Kidney capillary endothelial cell (primary cell): Measurements from ENCODE around the gene SLTM.
"Not testable (repeated sequence)": the region's sequence is repeated elsewhere in the genome, so short reads cannot be mapped to it uniquely, and the experiment has no call there.

Experiments
- DNase-seq: peaks from one replicate; pipeline ENCODE4 v3.0.0-alpha.2; 2018; ENCODE audit warnings: low spot score

SLTM gene

DNA sequence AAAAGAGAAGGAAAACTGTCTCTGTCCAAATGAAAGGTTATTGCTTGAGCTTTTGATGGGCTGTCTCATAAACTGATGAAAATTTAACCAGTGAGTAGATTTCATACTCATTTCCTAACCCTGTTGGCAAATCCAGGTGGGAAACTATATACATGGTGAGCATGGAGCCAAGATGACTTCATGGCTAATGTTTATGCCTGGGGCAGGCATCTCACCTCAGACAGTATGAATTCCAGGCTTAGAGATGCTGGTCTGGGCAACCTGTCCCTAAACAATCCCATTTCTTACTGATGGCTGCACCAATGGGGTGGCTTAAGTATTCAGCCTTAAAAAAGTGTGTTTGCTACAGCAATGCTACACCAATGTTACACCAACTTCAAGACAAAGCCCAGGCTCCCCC lies 58.1 kb downstream of the SLTM start:
- no peak for DNase-seq

DNA sequence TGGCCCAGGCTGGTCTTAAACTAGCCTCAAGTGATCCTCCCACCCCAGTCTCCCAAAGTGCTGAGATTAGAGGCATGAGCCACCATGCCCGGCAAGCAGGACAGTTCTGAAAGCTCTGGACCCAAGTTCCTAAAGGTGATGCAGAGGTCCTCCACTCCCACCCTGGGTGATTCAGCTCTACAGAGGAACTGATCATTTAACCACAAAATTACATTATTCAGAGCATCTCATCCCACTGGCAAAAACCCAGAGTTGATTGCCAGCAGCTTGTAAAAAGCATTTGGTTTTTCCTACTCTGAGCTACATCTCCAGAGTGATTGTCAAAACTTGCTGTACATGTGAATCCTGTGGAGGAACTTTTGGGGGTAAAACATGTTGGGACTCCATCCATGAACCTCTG lies 60.2 kb downstream of the SLTM start:
- DNase-seq, result no peak

DNA sequence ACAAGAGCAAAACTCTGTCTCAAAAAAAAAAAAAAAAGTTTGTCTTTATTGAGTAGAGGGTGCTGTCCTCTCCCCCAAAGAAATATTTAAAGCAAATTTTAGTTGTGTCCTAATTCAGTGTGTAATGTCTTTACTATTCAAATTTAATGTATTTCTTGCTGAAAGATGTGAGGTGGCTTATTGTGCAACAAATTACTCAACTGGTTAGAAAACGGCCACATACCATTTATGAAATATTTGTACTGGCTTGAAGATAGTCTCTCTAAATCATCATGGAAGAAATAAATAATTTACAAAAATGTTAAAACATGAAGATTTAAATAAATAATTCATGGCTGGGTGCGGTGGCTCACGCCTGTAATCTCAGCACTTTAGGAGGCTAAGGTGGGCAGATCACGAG lies 63.0 kb downstream of the SLTM start:
- no peak for DNase-seq

DNA sequence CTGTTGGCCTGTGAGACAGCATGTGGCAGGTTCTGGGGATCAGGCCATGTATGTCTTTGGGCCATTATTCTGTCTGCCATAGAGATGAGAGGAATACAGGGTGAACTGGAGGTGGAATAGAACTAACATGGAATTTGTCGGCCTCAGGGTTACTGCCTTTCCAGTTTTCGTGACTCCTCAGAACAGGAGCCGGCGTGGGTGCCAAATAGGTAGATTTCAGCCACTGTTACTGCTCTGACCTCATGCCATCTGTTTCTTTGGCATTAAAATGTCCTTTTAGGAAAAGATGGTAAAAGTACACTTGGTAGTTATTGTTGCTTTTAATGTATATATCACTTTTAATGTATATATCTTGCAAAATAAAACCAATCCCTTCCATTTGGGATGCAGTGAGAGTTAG lies 65.6 kb downstream of the SLTM start:
- no peak for DNase-seq

DNA sequence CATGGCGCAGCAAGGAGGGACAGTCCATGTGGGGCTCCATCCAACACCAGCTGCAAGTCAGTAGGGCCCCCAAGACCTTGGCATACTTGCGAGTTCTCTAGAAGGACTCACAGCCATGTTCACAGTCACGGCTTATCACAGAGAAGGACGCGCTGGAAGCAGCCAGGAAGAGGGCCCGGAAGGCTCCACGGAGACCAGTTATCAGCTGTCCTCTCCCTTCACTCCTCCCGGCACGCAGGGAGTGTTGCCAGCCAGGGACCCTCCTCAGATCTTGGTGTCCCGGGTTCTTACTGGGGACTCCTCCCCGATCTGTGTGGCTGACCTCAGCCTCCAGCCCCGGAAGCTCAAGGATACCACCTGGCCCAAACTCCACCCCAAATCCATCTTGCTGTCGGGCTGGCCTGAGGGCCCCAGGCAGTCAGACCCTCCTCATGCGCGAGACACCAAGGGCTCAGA lies 68.0 kb downstream of the SLTM start:
- DNase-seq, result no peak

DNA sequence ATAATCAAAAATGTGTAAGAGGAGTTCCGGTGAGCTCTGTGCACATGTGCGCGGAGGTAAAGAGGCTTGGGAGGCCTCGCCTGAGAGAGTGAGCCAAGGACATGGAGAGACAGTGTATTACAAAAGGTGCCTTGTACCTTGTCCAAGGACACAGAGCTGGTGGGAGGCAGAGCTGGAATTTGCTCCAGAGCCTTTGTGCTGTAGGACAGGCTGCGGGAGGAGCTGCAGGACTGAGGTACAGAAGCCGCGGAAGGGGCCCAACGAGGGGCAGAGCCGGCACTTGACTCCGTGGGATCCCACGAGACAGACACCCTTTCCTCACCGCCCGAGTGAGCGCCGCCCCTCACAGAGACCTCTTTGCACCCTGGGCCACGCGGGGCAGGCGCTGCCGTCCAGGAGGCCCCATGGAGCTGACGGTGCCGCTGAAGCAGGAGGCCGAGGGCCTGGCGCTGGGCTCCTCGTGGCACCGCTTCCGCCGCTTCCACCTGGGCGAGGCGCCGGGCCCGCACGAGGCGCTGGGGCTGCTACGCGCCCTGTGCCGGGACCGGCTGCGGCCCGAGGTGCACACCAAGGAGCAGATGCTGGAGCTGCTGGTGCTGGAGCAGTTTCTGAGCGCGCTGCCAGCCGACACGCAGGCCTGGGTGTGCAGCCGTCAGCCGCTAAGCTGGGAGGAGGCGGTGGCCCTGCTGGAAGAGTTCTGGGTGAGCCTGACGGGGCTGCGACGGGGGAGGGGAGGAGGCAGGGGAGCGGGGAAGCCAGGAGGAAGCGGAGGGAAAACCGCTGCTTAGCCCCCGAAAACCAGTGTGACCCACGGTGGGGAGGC lies 68.7 kb downstream of the SLTM start:
- DNase-seq, result no peak

DNA sequence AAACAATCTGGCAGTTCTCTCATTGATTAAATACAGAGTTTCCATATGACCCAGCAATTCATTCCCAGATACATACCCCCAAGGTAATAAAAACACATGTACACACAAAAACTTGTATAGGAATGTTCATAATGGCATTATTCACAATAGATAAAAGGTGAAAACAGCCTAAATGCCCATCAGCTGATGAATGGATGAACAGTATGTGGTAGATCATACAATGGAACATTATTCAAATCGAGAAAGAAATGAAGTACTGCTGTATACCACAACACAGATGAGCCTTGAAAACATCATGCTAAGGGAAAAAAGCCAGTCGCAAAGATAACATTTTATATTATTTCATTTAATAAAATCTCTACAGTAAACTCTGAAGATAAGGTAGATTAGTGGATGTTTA lies 71.2 kb downstream of the SLTM start:
- DNase-seq, result no peak

DNA sequence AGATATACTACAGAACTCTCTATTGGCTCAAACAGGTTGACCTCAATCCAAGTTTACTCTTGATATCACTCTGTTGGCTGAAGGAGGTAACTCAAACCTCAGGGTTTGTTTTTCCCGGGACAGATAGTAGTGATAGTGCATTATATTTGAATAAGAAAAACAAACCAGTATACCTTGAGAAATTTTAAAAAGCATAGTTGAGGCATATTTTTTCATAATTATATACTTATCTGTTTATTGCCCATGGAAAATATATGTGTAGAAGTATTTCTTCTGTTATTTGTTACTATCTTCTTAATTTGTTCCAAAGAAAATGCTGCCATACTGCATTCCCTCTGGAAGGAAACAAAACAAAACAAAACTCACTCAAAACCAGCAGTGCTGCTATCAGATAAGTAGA lies 76.9 kb downstream of the SLTM start:
- DNase-seq, result not testable (repeated sequence)

DNA sequence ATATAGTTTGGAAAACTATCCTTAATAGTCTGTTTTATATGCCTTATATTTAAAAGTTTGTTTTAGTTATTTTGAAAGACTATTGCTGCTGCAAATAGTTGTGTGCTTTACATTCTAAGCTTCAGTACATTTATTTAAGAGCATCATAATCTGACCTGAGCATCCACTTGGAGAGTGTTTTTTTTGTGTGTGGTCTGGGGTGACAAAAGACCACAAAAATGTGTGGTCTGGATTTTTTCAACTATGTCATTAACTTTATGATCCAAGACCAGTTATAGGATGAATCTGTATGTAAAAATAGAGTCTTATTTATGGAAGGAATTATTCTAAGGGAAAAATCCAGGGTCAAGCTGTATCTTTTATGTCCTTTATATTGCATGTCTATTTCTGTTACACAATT lies 77.4 kb downstream of the SLTM start:
- DNase-seq, result no peak

DNA sequence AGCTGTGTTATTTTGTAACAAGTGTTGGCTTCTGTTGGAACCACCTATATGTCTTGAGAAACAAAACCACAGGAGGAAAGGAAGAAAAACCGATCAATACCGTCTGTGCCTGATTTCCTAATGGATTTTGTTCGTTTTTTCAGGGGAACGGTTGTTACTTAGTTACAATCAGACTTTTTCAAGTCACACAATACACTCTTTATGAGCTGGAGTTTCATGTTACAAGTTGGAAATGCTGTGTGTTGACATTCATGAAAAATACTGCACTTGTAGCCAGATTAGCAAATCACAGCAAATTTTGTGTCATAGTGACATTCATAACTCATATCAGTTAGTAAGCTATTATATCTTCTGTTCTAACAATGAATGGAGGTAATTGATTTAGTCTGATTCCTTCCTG lies 78.9 kb downstream of the SLTM start:
- no peak for DNase-seq

DNA sequence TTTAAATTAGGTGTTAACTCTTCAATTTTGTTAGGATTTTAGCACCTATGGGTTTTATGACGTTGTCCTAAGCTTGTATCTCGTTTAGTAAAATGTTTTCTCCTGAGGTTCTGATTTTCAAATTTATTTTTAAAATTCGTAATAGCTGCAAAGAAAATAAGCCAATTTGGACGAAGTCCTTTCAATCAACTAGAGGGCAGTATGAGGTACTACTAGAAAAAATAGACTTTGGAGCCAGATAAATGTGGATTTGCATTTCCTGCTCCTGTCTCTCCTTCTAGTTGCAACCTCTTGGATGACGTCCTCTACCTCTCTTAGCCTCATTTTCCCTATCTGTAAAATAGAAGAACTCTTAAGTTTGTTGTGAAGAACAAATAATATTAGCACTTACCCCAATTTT lies 81.1 kb downstream of the SLTM start:
- DNase-seq, result no peak

DNA sequence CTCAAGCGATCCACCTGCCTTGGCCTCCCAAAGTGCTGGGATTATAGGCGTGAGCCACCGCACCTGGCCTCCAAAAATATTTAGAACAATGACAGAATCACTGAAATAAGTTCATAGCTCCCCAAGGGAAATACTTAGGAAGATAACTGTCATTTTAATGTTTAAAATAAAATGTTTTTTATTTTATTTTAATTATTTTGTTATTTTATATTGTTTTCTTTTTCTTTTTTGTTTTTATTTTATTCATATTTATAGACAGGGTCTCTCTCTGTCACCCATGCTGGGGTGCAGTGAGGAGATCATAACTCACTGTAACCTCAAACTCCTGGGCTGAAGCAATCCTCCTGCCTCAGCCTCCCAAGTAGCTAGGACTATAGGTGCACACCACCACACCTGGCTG lies 82.3 kb downstream of the SLTM start:
- DNase-seq, result not testable (repeated sequence)

DNA sequence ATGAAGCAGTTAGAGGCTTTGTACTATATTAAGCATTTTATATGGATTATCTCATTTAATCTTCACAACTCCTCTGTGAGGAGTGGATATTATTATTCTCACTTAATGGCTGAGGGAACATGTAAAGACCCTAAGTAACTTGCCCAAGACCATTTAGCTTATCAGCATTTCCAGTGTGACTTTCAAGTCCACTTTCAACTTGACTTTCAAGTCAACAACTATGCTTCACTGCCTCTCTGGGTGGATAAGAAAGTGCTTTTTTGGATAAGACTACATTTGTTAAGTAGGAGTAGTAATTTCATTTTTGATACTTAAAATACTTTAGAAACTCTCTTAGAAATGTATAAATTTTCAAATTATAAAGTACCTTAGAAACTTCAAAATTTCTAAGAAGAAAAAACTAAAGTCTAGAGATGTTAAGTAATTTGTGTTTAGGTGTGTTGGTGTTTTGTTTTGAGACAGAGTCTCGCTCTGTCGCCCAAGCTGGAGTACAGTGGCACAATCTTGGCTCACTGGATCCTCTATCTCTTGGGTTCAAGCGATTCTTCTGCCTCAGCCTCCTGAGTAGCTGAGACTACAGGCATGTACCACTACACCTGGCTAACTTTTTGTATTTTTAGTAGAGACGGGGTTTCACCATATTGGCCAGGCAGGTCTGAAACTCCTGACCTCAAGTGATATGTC lies 90.6 kb downstream of the SLTM start:
- no peak for DNase-seq

DNA sequence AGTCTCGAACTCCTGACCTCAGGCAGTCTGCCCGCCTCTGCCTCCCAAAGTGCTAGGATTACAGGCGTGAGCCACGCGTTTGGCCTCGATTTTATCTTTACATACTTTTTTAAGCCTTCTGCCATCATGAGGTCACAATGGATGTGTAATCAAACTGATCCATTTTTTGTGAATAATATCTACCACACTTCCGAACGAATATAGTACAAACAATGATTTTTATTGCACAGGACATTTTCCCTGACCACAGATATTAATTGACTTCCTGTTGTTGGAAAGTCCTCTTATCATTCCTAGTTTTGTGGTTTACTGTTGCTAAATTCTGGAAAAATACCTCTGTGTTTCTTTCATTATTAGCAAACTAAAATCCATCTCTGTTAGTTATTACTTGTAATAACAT lies 93.4 kb downstream of the SLTM start:
- DNase-seq, result no peak

DNA sequence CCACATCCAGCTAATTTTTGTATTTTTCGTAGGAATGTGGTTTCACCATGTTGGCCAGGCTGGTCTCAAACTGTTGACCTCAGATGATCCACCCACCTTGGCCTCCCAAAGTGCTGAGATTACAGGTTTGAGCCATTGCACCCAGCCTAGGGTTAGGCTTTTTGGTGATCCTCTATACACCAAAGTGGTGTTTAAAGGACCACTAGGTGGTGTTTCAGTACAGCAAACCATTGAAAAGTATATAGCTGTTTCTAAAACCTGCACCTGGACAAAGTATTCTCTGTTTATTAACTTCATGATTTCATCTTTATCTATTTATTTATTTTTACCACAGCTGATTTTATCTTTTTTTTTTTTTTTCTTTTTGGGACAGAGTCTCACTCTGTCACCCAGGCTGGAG lies 94.0 kb downstream of the SLTM start:
- DNase-seq, result no peak

DNA sequence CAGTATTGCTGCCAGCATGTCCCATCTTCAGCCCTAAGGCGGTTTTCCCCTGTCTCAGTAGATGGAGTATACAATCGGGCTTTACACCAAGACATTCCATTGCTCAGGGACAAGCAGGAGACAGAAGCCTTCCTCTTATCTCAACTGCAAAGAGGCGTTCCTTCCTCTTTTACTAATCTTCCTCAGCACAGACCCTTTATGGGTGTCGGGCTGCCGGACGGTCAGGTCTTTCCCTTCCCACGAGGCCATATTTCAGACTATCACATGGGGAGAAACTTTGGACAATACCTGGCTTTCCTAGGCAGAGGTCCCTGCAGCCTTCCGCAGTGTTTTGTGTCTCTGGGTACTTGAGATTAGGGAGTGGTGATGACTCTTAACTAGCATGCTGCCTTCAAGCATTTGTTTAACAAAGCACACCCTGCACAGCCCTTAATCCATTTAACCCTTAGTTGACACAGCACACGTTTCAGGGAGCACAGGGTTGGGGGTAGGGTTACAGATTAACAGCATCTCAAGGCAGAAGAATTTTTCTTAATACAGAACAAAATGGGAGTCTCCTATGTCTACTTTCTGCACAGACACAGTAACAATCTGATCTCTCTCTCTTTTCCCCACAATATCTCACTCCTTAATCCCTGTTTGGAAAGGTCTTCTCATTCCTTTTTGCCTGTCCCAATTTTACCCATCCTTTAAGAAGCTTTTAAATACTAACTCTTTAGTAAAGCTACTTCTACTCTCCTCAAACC lies 99.6 kb downstream of the SLTM start:
- DNase-seq, result not testable (repeated sequence)

DNA sequence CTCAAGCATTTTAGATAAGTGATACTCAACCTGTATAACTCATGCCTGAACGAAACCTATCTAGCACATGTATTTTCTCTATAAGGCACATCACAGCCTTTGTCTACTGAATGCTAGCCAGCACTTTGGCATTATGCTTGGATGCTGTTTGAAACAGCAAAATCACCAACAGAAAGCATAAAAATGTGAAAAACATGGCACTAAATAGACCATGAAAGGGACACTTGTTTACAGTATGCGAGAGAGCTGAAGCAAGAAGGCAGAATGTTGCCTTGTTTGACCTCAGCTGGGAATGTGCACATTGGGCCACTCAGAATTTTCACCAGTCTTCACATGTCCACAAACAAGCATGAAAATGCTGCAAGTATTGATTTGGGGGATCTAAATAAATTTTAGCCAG lies 102.9 kb downstream of the SLTM start:
- DNase-seq, result no peak
